Activated naive CD8-positive, alpha-beta T cell treated with anti-CD3 and anti-CD28 coated beads for 36 hours (primary cell): Measurements from ENCODE around the gene HPX. TPM values are rescaled to one million over a fixed set of nuclear protein-coding genes. Genes with fewer than 3 reads are reported as not detected.
"Not testable (repeated sequence)": the region's sequence is repeated elsewhere in the genome, so short reads cannot be mapped to it uniquely, and the experiment has no call there.

ENCODE experiments used
- DNase-seq: peaks from one replicate; pipeline ENCODE4 v3.0.0; 2021
- H3K27ac Mint-ChIP-seq: one replicate; pipeline ENCODE4 v1.8.0; 2022; ENCODE audit warnings: mild to moderate bottlenecking, moderate library complexity, mixed read lengths
- H3K27me3 Mint-ChIP-seq: one replicate; pipeline ENCODE4 v1.8.0; 2022; ENCODE audit warnings: mild to moderate bottlenecking, mixed read lengths
- H3K36me3 Mint-ChIP-seq: one replicate; pipeline ENCODE4 v1.8.0; 2021; ENCODE audit warnings: mild to moderate bottlenecking, mixed read lengths
- H3K4me1 Mint-ChIP-seq: one replicate; pipeline ENCODE4 v1.8.0; 2021; ENCODE audit warnings: mixed read lengths
- H3K4me3 Mint-ChIP-seq: one replicate; pipeline ENCODE4 v1.8.0; 2022; ENCODE audit warnings: mild to moderate bottlenecking, moderate library complexity, mixed read lengths
- H3K9me3 Mint-ChIP-seq: one replicate; pipeline ENCODE4 v1.8.0; 2022; ENCODE audit warnings: mixed read lengths
- total RNA-seq, 2 experiments: library from RNA; stranded (reverse); gene quantifications; one replicate each; pipeline ENCODE4 v1.2.3, GENCODE V29; 2021

HPX gene
- total RNA-seq, 2 experiments from 2014 or later: not detected

GRCh38 chr11:6397156-6397555 is 43.6 kb downstream of the HPX start:
- Mint-ChIP-seq H3K27me3 (no peaks in the 10 kb centered on the region), H3K9me3 (no peaks in the 10 kb centered on the region), H3K4me1 (peaks cover 50% of the 10 kb centered on the region)

GRCh38 chr11:6395470-6396060 is 45.2 kb downstream of the HPX start:
- Mint-ChIP-seq H3K36me3 (peaks cover 14% of the 10 kb centered on the region), H3K9me3 (no peaks in the 10 kb centered on the region), H3K4me3 (no peak overlapping the region), H3K27ac (no peak overlapping the region), H3K4me1 (peaks cover 53% of the 10 kb centered on the region), H3K27me3 (no peaks in the 10 kb centered on the region)
- DNase-seq: no peak

More at GRCh38 chr11:6397156-6397555, 43.6 kb downstream of the HPX start:
- no peak for DNase-seq
- H3K27ac Mint-ChIP-seq: no peak overlapping the region
- no peak overlapping the region for H3K4me3 Mint-ChIP-seq
- peaks cover 18% of the 10 kb centered on the region for H3K36me3 Mint-ChIP-seq

DNA sequence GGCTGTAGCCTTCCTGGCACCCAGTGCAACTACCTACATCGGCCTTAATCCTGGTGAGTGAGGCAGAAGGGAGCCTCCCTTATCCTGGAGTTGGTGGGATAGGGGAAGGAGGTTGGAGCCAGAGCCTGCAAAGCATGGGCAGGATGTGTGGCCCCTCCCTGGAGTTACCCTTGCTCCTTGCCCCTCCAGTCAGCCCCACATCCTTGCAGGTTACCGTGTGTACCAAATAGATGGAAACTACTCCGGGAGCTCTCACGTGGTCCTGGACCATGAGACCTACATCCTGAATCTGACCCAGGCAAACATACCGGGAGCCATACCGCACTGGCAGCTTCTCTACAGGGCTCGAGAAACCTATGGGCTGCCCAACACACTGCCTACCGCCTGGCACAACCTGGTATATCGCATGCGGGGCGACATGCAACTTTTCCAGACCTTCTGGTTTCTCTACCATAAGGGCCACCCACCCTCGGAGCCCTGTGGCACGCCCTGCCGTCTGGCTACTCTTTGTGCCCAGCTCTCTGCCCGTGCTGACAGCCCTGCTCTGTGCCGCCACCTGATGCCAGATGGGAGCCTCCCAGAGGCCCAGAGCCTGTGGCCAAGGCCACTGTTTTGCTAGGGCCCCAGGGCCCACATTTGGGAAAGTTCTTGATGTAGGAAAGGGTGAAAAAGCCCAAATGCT is 46.7 kb downstream of the HPX start:
- Mint-ChIP-seq H3K9me3 (no peaks in the 10 kb centered on the region), H3K27ac (no peak overlapping the region), H3K4me1 (peaks cover 51% of the 10 kb centered on the region), H3K36me3 (peaks cover 12% of the 10 kb centered on the region), H3K4me3 (no peak overlapping the region), H3K27me3 (no peaks in the 10 kb centered on the region)
- DNase-seq: no peak

GRCh38 chr11:6392251-6392650 is 48.5 kb downstream of the HPX start:
- H3K36me3 Mint-ChIP-seq, H3K4me3 Mint-ChIP-seq, H3K27ac Mint-ChIP-seq, H3K9me3 Mint-ChIP-seq, DNase-seq, H3K27me3 Mint-ChIP-seq: not testable (repeated sequence)
- H3K4me1 Mint-ChIP-seq: peaks cover 53% of the 10 kb centered on the region

GRCh38 chr11:6391537-6392134 is 49.2 kb downstream of the HPX start:
- H3K27ac Mint-ChIP-seq: no peak overlapping the region
- H3K36me3 Mint-ChIP-seq: peaks cover 6% of the 10 kb centered on the region

GRCh38 chr11:6390718-6391469 is 49.9 kb downstream of the HPX start:
- Mint-ChIP-seq H3K36me3 (peaks cover 6% of the 10 kb centered on the region), H3K4me3 (peak overlapping the region; percentile 89), H3K9me3 (no peaks in the 10 kb centered on the region), H3K4me1 (peaks cover 47% of the 10 kb centered on the region), H3K27me3 (no peaks in the 10 kb centered on the region), H3K27ac (peak overlapping the region; percentile 77)
- DNase-seq: no peak

More at GRCh38 chr11:6391537-6392134, 49.2 kb downstream of the HPX start:
- peaks cover 51% of the 10 kb centered on the region for H3K4me1 Mint-ChIP-seq
- no peaks in the 10 kb centered on the region for H3K27me3 Mint-ChIP-seq
- no peak for DNase-seq
- no peaks in the 10 kb centered on the region for H3K9me3 Mint-ChIP-seq
- H3K4me3 Mint-ChIP-seq: peak overlapping the region; percentile 89

- Mint-ChIP-seq H3K36me3 (peaks cover 6% of the 10 kb centered on the region), H3K9me3 (no peaks in the 10 kb centered on the region), H3K27ac (peak within 1 kb of the TSS; percentile 98), H3K27me3 (no peaks in the 10 kb centered on the region), H3K4me3 (peak within 1 kb of the TSS; percentile 89), H3K4me1 (peaks cover 54% of the 10 kb centered on the region)
- DNase-seq: peak; percentile 94
Observed at GRCh38 chr11:6389905-6390717, 50.7 kb downstream of the HPX start, which contains the start of gene SMPD1. SMPD1 (plus strand) TSS chr11:6390474; CDS start chr11:6390599, 125 bp downstream.

- peaks cover 6% of the 10 kb centered on the region for H3K36me3 Mint-ChIP-seq
- peaks cover 47% of the 10 kb centered on the region for H3K4me1 Mint-ChIP-seq
- H3K27ac Mint-ChIP-seq: no peak overlapping the region
- H3K27me3 Mint-ChIP-seq: no peaks in the 10 kb centered on the region
- no peaks in the 10 kb centered on the region for H3K9me3 Mint-ChIP-seq
- DNase-seq: no peak
- peak overlapping the region; percentile 89 for H3K4me3 Mint-ChIP-seq
Observed at GRCh38 chr11:6388748-6389147, 52.0 kb downstream of the HPX start.

DNA sequence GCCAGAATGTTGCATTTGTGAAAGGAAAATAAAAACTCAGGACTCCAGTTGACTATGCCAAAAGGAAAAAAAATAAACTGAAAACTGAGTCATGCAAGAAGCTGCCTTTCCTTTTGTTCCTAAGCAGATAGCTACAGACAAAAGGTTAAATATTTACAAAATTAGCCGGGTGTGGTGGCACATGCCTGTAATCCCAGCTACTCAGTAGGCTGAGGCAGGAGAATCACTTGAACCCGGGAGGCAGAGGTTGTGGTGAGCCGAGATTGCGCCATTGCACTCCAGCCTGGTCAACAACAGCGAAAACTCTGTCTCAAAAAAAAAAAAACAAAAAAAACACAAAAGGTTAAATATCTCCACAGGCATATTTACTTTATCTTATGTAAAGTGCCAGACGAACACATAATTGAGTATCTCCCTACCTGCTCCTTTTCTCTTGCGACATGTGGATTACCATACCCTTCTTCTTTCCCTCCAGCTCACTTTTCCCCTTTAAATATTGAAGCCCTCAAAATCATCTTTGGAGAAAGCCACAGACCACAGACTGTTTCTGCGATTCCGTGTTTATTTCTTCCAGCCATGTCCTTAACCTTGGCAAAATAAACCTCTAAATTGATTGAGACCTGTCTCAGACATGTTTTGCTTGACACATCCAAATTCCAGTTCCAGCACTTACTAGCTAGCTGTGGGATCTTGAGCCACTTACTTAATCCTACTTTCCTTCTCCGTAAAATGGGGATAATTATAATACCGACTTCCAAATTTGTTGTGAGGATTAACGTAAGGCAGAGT is 52.8 kb downstream of the HPX start:
- H3K27me3 Mint-ChIP-seq: no peaks in the 10 kb centered on the region
- H3K4me1 Mint-ChIP-seq: peaks cover 44% of the 10 kb centered on the region
- no peak for DNase-seq
- H3K4me3 Mint-ChIP-seq: no peak overlapping the region
- peaks cover 5% of the 10 kb centered on the region for H3K36me3 Mint-ChIP-seq
- no peak overlapping the region for H3K27ac Mint-ChIP-seq
- no peaks in the 10 kb centered on the region for H3K9me3 Mint-ChIP-seq

GRCh38 chr11:6385046-6385777 is 55.6 kb downstream of the HPX start:
- no peaks in the 10 kb centered on the region for H3K27me3 Mint-ChIP-seq
- no peak for DNase-seq
- H3K9me3 Mint-ChIP-seq: no peaks in the 10 kb centered on the region
- no peak overlapping the region for H3K27ac Mint-ChIP-seq
- H3K36me3 Mint-ChIP-seq: no peaks in the 10 kb centered on the region
- H3K4me3 Mint-ChIP-seq: no peak overlapping the region
- H3K4me1 Mint-ChIP-seq: peaks cover 23% of the 10 kb centered on the region

Other genes with a start within 250 kb of the HPX start
- gene OR52W1, start 241.8 kb downstream of the HPX start, total RNA-seq: not detected
- gene C11orf42, start 235.4 kb downstream of the HPX start, total RNA-seq: not detected
- 10 to 100 TPM; 14.2 to 16.0 TPM for gene FHIP1B, start 206.4 kb downstream of the HPX start, total RNA-seq
- gene CNGA4, start 201.9 kb downstream of the HPX start, total RNA-seq: under 1 TPM; 0.10 to 0.30 TPM
- under 1 TPM; 0.16 to 0.43 TPM for gene CCKBR, start 181.1 kb downstream of the HPX start, total RNA-seq
- gene CAVIN3, start 120.5 kb downstream of the HPX start, total RNA-seq: 10 to 100 TPM; 26.3 to 30.0 TPM
- gene SMPD1, start 50.5 kb downstream of the HPX start, total RNA-seq: 10 to 100 TPM; 12.9 to 16.9 TPM
- 10 to 100 TPM; 29.2 to 32.3 TPM for gene APBB1, start 21.9 kb downstream of the HPX start, total RNA-seq
- gene TRIM3, start 33.0 kb upstream of the HPX start, total RNA-seq: 1 to 10 TPM; 3.4 to 3.6 TPM
- 10 to 100 TPM; 44.2 to 47.1 TPM for gene ARFIP2, start 40.3 kb upstream of the HPX start, total RNA-seq
- 10 to 100 TPM; 40.3 to 44.3 TPM for gene TIMM10B, start 40.5 kb upstream of the HPX start, total RNA-seq
- 10 to 100 TPM; 11.6 to 11.7 TPM for gene DNHD1, start 56.3 kb upstream of the HPX start, total RNA-seq
- gene RRP8, start 162.6 kb upstream of the HPX start, total RNA-seq: 10 to 100 TPM; 37.8 to 45.3 TPM
- gene ILK, start 162.8 kb upstream of the HPX start, total RNA-seq: 10 to 100 TPM; 66.1 to 68.0 TPM
- 100 to 1,000 TPM; 156 to 160 TPM for gene TAF10, start 171.2 kb upstream of the HPX start, total RNA-seq
- 10 to 100 TPM; 30.7 to 33.7 TPM for gene TPP1, start 178.4 kb upstream of the HPX start, total RNA-seq
- gene DCHS1, start 214.8 kb upstream of the HPX start, total RNA-seq: 1 to 10 TPM; 1.3 to 1.4 TPM
- gene MRPL17, start 242.4 kb upstream of the HPX start, total RNA-seq: 100 to 1,000 TPM; 141 to 143 TPM